GM18951 (cell line): ENCODE data around the gene FARP2.

Source experiments
- POLR2A ChIP-seq: IDR thresholded peaks from 4 replicates; pipeline ENCODE4 v1.6.1; 2011; ENCODE audit warnings: mild to moderate bottlenecking; ENCODE audit not compliant: insufficient read length, insufficient read depth; ENCODE audit errors: extremely low read depth
- in situ Hi-C: fragments of 300-500 bp; cut with MboI; formaldehyde crosslinking; loops from one replicate; pipeline ENCODE4 v1.12.0; 2022; ENCODE audit warnings: low sequenced_read_pairs, mixed read lengths, inconsistent platforms; ENCODE audit not compliant: unreplicated experiment

Gene FARP2

GRCh38 chr2:241490825-241491506 is 134.9 kb downstream of the FARP2 start:
- in situ Hi-C loops: no loop called here
- TF ChIP-seq POLR2A: no peak

- no peak for TF ChIP-seq POLR2A
- in situ Hi-C loops: no loop called here
Observed at GRCh38 chr2:241491549-241492173, 135.6 kb downstream of the FARP2 start.

GRCh38 chr2:241492174-241492565 is 136.1 kb downstream of the FARP2 start:
- TF ChIP-seq POLR2A: no peak
- in situ Hi-C loops: no loop called here

- in situ Hi-C loops: no loop called here
- TF ChIP-seq POLR2A: no peak
Observed at GRCh38 chr2:241493092-241493491, 137.0 kb downstream of the FARP2 start.

DNA sequence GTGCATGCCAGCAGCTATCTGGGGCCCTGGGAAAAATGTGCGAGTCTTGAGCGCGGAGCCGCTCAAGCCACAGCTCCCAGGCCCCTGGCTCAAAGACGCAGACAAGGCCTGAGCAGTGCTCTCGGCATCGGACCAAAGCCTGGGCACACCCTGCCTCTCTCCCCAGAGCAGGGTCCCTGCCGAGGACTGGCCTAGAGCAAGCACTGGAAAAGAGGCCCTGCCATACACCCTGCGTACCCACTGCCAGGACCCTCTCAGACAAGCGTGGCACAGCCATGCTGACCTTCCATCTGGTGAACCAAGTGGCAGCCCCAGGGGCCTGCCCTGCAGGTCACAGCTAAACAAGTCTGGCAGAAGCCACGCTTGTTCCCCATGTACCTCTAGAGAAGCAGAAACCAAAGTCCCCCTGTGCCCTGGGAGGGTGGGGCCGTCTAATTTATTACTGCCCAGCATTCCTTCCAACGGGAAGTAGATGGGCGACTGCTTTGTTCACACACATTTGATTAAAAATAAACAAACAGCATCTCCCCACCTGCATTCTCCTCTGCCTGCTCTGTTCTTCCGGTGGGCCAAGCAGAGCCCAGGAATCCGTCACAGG is 138.3 kb downstream of the FARP2 start:
- no peak for TF ChIP-seq POLR2A
- in situ Hi-C loops: no loop called here

- TF ChIP-seq POLR2A: no peak
- in situ Hi-C loops: no loop called here
Observed at GRCh38 chr2:241495172-241496002, 139.3 kb downstream of the FARP2 start.

GRCh38 chr2:241496003-241496707 is 140.1 kb downstream of the FARP2 start:
- in situ Hi-C loops: no loop called here
- no peak for TF ChIP-seq POLR2A

- in situ Hi-C loops: no loop called here
- TF ChIP-seq POLR2A: no peak
Observed at GRCh38 chr2:241496904-241497877, 141.1 kb downstream of the FARP2 start.

- in situ Hi-C loops: no loop called here
- no peak for TF ChIP-seq POLR2A
Observed at GRCh38 chr2:241498115-241499070, 142.3 kb downstream of the FARP2 start.

DNA sequence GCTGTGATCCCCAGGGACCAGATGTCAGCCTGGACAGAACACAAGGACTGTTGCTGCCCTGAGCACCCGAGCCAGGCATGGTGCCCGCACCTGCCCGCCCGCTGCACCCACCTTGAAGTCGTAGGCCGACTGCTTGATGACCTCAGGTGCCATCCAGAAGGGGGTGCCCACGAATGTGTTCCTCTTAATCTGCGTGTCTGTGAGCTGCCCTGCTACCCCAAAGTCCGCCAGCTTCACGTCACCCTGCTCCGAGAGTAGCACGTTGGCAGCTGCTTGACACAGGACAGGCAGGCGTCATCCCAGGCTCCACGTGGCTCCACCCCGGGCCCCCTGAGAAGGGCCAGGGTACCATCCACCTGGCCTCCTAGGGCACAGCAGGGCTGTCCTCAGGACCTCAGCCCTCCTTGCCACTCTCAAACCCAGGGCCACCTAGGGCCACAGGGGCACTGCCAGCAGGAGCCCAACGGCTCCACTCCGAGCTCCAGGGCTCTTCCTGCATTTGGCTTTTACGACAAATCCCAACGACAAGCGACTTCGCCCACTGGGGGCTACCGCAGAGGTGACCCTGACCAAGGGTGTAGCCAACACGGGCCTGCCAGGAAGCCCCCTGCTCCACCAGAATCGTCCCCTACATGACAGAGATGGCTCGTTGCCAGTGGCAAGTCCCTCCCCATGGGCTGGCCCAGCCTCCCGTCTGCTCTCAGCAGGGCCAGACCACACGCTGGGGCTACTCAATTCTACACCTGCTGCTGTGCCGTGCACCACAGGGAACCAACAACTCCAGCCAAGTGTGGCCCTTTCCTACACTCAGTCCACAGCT is 143.3 kb downstream of the FARP2 start:
- in situ Hi-C loops: no loop called here
- TF ChIP-seq POLR2A: no peak
